ENCODE results near the gene BRF1. TPM values are rescaled to one million over a fixed set of nuclear protein-coding genes. Genes with fewer than 3 reads are reported as not detected.
A peak's percentile ranks its signal among the peaks of the same experiment; 100 is the strongest.
"Not testable (repeated sequence)": the region's sequence is repeated elsewhere in the genome, so short reads cannot be mapped to it uniquely, and the experiment has no call there.

BRF1 gene
- total RNA-seq, 8 experiments from 2014 or later, result 14.4 to 36.3 (median 30.8) TPM

- 50 to 100% (median 77%) methylated on average over 1 to 3 of the region's 6 CpGs; no CpG with 5 or more reads in 4 of the 10 experiments for WGBS, 10 experiments
- H3K27ac ChIP-seq; H3K4me3 ChIP-seq; ATAC-seq (replicated peaks in 6 of 8); in situ Hi-C loops (cut with MboI; ENCODE audit: low pct_unique_long_range_greater_than_20kb in 2 of 9, low sequenced_read_pairs in 9 of 9, unreplicated experiment in 9 of 9); H3K4me1 ChIP-seq (replicated peaks in 1 of 2): not testable (repeated sequence)
Measured at GRCh38 chr14:105288936-105289335, 11.9 kb downstream of the BRF1 start.

GRCh38 chr14:105287249-105288102, 13.3 kb downstream of the BRF1 start:
- in situ Hi-C loops (cut with MboI; ENCODE audit: low pct_unique_long_range_greater_than_20kb in 2 of 9, low sequenced_read_pairs in 9 of 9, unreplicated experiment in 9 of 9), result no loop called here
- Histone ChIP-seq H3K27ac (no peak overlapping the region), H3K4me1 (replicated peaks in 1 of 2) (no peaks in the 10 kb centered on the region), H3K4me3 (no peak overlapping the region)
- 67 to 100% (median 82%) methylated on average over 1 to 8 of the region's 24 CpGs; no CpG with 5 or more reads in 2 of the 10 experiments for WGBS, 10 experiments
- peak in 2 of 8 experiments; percentile 24 to 39 for ATAC-seq (replicated peaks in 6 of 8)

DNA sequence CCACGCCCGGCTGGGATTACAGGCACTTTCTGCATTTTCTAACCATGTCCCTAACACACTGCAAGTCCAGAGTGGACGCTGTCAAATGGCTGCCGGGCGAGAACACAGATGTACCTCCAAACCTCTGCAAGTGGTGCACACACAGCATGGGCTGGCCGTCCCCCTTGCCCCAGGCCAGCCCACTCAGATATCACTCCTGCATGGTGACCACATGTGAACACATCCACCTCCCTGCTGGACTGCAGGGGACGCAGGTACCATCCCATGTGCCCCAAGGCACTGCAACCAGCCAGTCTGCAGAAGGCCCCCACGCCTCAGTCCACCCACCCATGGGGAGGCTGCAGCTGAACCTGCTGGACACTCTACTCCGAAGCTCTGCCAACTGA, 14.0 kb downstream of the BRF1 start:
- in situ Hi-C loops (cut with MboI; ENCODE audit: low pct_unique_long_range_greater_than_20kb in 2 of 9, low sequenced_read_pairs in 9 of 9, unreplicated experiment in 9 of 9), result no loop called here
- H3K4me1 ChIP-seq (replicated peaks in 1 of 2), result peaks cover 0 to 4% of the 10 kb centered on the region in 2 donors
- H3K27ac ChIP-seq, result no peak overlapping the region
- WGBS, 10 experiments, result 88 to 100% (median 91%) methylated on average over 1 to 6 of the region's 9 CpGs; no CpG with 5 or more reads in 7 of the 10 experiments
- no peak for ATAC-seq (replicated peaks in 6 of 8)
- H3K4me3 ChIP-seq, result no peak overlapping the region

- WGBS, 10 experiments, result 83 to 100% (median 93%) methylated on average over 1 to 7 of the region's 8 CpGs
- Histone ChIP-seq H3K4me1 (replicated peaks in 1 of 2) (peaks cover 4 to 7% of the 10 kb centered on the region in 2 donors), H3K4me3 (no peak overlapping the region), H3K27ac (no peak overlapping the region)
- ATAC-seq (replicated peaks in 6 of 8), result no peak
- in situ Hi-C loops (cut with MboI; ENCODE audit: low pct_unique_long_range_greater_than_20kb in 2 of 9, low sequenced_read_pairs in 9 of 9, unreplicated experiment in 9 of 9), result no loop called here
Measured at GRCh38 chr14:105285174-105285573, 15.6 kb downstream of the BRF1 start.

- peaks cover 4 to 7% of the 10 kb centered on the region in 2 donors for H3K4me1 ChIP-seq (replicated peaks in 1 of 2)
- WGBS, 10 experiments, result 60 to 95% (median 90%) methylated on average over 1 to 13 of the region's 15 CpGs; no CpG with 5 or more reads in 7 of the 10 experiments
- in situ Hi-C loops (cut with MboI; ENCODE audit: low pct_unique_long_range_greater_than_20kb in 2 of 9, low sequenced_read_pairs in 9 of 9, unreplicated experiment in 9 of 9), result no loop called here
- no peak overlapping the region for H3K27ac ChIP-seq
- no peak for ATAC-seq (replicated peaks in 6 of 8)
- H3K4me3 ChIP-seq, result no peak overlapping the region
Measured at GRCh38 chr14:105283899-105284298, 16.9 kb downstream of the BRF1 start.

GRCh38 chr14:105283028-105283427, 17.8 kb downstream of the BRF1 start:
- 60 to 87% (median 67%) methylated on average over 1 to 7 of the region's 10 CpGs; no CpG with 5 or more reads in 5 of the 10 experiments for WGBS, 10 experiments
- in situ Hi-C loops (cut with MboI; ENCODE audit: low pct_unique_long_range_greater_than_20kb in 2 of 9, low sequenced_read_pairs in 9 of 9, unreplicated experiment in 9 of 9), result no loop called here
- no peak for ATAC-seq (replicated peaks in 6 of 8)
- Histone ChIP-seq H3K4me1 (replicated peaks in 1 of 2) (peaks cover 4 to 7% of the 10 kb centered on the region in 2 donors), H3K4me3 (no peak overlapping the region), H3K27ac (no peak overlapping the region)

DNA sequence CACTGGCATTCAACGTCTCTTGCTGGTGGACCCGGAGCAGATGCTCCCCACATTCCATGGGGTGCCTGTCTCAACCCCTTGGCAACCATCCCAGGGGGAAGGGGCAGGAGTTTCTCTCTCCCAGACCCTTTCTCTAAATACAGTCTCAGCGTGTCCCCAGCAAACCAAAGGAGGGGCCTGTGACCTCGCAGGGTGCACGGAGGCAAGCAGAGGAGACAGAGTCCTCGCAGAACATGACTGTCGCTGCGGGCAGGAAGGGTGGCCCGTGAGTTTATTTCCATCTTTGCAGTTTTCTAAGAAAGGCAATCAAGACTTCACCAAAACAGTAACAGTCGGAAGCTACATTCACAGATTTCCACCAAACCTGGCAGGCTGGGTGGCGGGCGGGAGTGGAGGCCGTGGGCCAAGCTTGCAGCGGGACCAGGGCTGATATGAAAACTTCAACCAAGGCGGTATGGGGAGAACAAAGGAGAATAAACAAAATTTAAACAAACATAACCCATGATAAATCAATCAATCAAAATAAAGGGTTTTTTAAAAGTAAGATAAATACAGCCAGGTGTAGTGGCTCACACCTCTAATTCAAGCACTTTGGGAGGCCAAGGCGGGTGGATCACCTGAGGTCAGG, 18.6 kb downstream of the BRF1 start:
- Histone ChIP-seq H3K4me1 (replicated peaks in 1 of 2) (peaks cover 4 to 7% of the 10 kb centered on the region in 2 donors), H3K27ac (no peak overlapping the region), H3K4me3 (no peak overlapping the region)
- WGBS, 10 experiments, result 0 to 95% (median 65%) methylated on average over 1 to 13 of the region's 16 CpGs; no CpG with 5 or more reads in 2 of the 10 experiments
- ATAC-seq (replicated peaks in 6 of 8), result peak in 6 of 8 experiments; percentile 18 to 59 (median 50)
- in situ Hi-C loops (cut with MboI; ENCODE audit: low pct_unique_long_range_greater_than_20kb in 2 of 9, low sequenced_read_pairs in 9 of 9, unreplicated experiment in 9 of 9), result no loop called here

GRCh38 chr14:105281371-105282097, 19.3 kb downstream of the BRF1 start:
- ATAC-seq (replicated peaks in 6 of 8), result peak; percentile 63 to 97 (median 92)
- WGBS, 10 experiments, result 3 to 92% (median 18%) methylated on average over 5 to 9 of the region's 23 CpGs; no CpG with 5 or more reads in 2 of the 10 experiments
- H3K27ac ChIP-seq, result no peak overlapping the region
- in situ Hi-C loops (cut with MboI; ENCODE audit: low pct_unique_long_range_greater_than_20kb in 2 of 9, low sequenced_read_pairs in 9 of 9, unreplicated experiment in 9 of 9), result no loop called here
- H3K4me1 ChIP-seq (replicated peaks in 1 of 2), result peaks cover 4 to 7% of the 10 kb centered on the region in 2 donors
- no peak overlapping the region for H3K4me3 ChIP-seq

DNA sequence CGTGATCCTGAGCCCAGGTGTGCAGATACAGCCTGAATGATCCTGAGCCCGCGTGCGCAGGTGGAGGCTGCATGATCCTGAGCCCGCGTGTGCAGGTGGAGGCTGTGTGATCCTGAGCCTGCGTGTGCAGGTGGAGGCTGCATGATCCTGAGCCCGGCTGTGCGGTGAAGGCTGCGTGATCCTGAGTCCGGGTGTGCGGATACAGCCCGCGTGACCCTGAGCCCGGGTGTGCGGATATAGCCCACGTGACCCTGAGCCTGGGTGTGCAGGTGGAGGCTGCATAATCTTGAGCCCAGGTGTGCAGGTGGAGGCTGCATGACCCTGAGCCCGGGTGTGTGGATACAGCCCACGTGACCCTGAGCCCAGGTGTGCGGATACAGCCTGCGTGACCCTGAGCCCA, 20.3 kb downstream of the BRF1 start:
- in situ Hi-C loops (cut with MboI; ENCODE audit: low pct_unique_long_range_greater_than_20kb in 2 of 9, low sequenced_read_pairs in 9 of 9, unreplicated experiment in 9 of 9), result no loop called here
- Histone ChIP-seq H3K4me1 (replicated peaks in 1 of 2) (peaks cover 4 to 7% of the 10 kb centered on the region in 2 donors), H3K4me3 (no peak overlapping the region), H3K27ac (no peak overlapping the region)
- 87 to 100% (median 95%) methylated on average over 2 to 3 of the region's 21 CpGs; no CpG with 5 or more reads in 6 of the 10 experiments for WGBS, 10 experiments
- ATAC-seq (replicated peaks in 6 of 8), result no peak

- Histone ChIP-seq H3K4me1 (replicated peaks in 1 of 2) (peaks cover 4 to 7% of the 10 kb centered on the region in 2 donors), H3K27ac (no peak overlapping the region), H3K4me3 (no peak overlapping the region)
- 78 to 100% (median 93%) methylated on average over 1 to 16 of the region's 18 CpGs for WGBS, 10 experiments
- no peak for ATAC-seq (replicated peaks in 6 of 8)
- in situ Hi-C loops (cut with MboI; ENCODE audit: low pct_unique_long_range_greater_than_20kb in 2 of 9, low sequenced_read_pairs in 9 of 9, unreplicated experiment in 9 of 9), result no loop called here
Measured at GRCh38 chr14:105279642-105280361, 21.0 kb downstream of the BRF1 start.

DNA sequence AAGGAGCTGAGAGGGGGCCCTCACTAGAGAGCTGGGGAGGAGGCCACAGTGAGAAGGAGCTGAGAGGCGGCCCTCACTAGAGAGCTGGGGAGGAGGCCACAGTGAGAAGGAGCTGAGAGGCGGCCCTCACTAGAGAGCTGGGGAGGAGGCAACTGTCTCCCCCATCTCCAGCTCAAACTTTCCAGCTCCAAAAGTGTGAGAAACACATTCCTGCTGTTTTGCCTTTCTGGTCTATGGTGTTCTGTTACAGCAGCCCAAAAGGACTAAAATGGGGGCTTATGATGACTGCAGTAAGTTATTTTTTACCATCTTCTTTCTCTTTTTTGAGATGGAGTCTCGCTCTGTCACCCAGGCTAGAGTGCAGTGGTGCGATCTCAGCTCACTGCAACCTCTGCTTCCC, 23.4 kb downstream of the BRF1 start:
- H3K4me1 ChIP-seq (replicated peaks in 1 of 2), result peaks cover 7 to 14% of the 10 kb centered on the region in 2 donors
- 100% methylated on average over 1 of the region's 4 CpGs; no CpG with 5 or more reads in 9 of the 10 experiments for WGBS, 10 experiments
- in situ Hi-C loops (cut with MboI; ENCODE audit: low pct_unique_long_range_greater_than_20kb in 2 of 9, low sequenced_read_pairs in 9 of 9, unreplicated experiment in 9 of 9); H3K4me3 ChIP-seq; ATAC-seq (replicated peaks in 6 of 8); H3K27ac ChIP-seq: not testable (repeated sequence)

GRCh38 chr14:105275267-105275946, 25.4 kb downstream of the BRF1 start:
- in situ Hi-C loops (cut with MboI; ENCODE audit: low pct_unique_long_range_greater_than_20kb in 2 of 9, low sequenced_read_pairs in 9 of 9, unreplicated experiment in 9 of 9), result no loop called here
- H3K4me3 ChIP-seq, result no peak overlapping the region
- H3K27ac ChIP-seq, result no peak overlapping the region
- ATAC-seq (replicated peaks in 6 of 8), result peak in 3 of 8 experiments; percentile 31 to 72 (median 35)
- H3K4me1 ChIP-seq (replicated peaks in 1 of 2), result peaks cover 0 to 10% of the 10 kb centered on the region in 2 donors
- 87 to 94% (median 88%) methylated on average over 3 to 6 of the region's 16 CpGs; no CpG with 5 or more reads in 7 of the 10 experiments for WGBS, 10 experiments
